Mucosa of gallbladder (tissue), 1 donor: Measurements from ENCODE around the gene MN1. TPM values are rescaled to one million over a fixed set of nuclear protein-coding genes. Genes with fewer than 3 reads are reported as not detected.

Source experiments
- DNase-seq: peaks from one replicate; pipeline ENCODE4 v3.0.0-alpha.2; 2020; ENCODE audit warnings: low spot score
- total RNA-seq: library from RNA; stranded (reverse); gene quantifications from one replicate; pipeline ENCODE4 v1.2.1, GENCODE V29; 2021
- donor health status: DM: no; HTN: no; CAD: no.

MN1 gene
- total RNA-seq, 1 donor from 2014 or later = 17.7 TPM

DNA sequence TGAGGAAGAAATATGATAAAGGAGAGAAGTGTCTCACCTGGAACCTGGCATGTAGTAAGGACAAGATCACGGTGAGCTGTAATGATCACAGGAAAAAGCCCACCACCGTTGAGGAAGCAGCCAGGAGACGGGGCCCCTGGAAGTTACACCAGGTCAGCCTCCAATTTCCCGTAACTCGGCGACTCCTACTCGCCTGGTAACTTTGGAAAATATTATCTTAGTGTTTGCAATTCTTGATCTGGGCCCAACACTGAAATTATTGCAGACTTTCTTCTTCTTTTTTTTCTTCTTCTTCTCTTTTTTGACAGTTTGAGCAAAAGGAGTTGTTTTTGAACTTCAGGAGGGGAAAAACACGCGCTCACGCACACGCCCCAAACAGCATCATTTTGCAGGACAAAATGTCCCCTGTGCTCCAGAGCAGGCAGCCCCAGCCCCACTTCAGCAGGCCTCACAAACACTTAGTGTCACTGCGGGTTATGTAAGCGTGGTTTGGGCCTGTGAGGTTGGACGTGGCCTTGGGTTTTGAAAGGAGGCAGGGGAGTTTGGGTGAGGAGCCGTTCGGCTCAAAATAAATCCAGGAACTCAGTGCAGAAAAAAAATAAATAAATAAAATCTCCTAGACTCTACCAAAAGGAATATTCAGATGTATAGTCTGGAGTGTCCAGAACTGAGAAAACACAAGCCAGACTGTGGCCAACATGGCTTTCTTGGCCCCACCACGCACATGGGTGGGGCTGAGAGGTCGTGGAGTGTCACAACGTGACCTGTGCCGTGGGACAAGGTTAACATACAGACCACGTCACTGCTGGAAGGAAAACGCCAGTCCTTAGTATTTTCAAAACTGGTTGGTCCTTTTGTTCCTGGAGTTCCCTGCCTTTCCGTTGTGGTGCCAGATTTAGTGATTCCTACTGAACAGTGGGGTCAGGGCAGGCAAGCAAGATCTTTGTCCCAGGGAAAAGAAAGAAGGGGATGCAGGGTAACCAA is 26.3 kb upstream of the MN1 start:
- DNase-seq = no peak

DNA sequence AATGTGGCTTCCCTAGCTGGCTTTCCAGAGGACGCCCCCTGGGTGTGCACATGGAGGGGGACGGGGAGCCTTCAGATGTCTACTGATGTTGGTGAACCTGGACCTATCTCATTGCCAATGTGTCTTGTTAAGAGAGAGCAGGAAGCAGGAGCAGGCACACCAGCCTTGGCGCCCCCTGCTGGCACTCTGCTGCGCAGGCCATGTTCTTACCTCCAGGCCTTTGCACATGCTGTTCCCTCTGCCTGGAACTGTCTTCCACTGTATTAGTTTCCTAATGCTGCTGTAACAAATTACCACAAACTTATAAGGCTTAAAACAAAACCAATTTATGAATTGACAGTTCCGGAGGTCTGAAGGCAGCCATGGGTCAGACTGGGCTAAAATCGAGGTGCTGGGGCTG is 23.6 kb upstream of the MN1 start:
- no peak for DNase-seq

DNA sequence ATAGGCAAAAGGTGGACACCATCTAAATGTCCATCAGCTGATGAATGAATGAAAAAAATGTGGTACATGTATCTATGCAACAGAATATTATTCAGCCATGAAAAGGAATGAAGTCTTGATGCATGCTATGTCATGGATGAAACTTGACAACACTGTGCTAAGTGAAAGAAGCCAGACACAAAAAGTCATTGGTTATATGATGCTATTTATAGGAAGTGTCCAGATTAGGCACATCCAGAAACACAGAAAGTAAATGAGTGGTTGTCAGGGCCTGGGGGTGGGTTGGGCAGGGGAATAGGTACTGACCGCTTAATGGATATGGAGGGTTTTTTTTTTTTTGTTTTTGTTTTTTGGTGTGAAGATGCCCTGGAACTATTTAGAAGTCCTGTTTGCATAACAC is 21.7 kb upstream of the MN1 start:
- no peak for DNase-seq

DNA sequence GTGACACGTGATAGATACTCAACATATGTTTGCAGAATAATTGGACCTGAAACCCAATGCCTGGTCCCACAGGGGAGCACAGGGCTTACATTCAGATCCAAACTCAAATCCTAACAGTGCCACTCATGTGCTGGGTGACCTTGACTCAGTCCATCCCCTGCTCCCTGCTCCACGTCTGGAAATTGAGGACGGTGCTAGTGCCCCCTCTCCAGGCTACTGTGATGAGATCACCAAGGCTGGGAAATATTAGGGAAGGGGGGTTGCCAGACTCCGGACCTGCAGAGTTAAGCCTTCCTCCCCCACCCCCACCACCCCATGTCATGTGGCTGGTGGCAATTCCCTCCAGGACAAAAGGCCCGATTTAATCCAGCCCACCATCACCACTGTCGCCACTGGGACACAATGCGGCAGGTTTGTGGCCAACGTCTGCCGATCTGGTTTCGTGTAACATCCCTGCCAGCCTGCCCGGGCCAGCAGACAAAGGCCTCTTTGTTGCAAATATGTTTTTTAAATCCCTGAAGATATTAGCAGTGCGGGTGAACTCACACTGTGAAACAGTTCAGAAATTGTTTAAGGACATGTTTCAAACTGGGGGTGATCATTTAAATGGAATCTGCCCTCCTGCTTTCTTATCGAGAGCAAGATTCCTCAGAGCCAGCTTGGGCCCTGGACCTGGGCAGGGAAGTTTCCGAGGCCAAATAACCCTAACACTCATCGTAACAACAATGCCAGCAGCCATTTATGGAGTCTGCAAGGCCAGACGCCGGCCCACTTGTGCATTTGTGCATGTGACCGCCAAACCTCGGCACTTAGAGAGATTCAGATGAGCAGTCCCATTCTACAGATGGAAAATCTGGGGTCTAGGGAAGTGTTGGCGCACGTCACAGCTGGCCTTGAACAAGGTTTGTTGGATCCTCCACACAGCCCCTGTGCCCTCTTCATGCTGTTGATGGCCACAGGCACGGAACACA is 19.6 kb upstream of the MN1 start:
- no peak for DNase-seq

DNA sequence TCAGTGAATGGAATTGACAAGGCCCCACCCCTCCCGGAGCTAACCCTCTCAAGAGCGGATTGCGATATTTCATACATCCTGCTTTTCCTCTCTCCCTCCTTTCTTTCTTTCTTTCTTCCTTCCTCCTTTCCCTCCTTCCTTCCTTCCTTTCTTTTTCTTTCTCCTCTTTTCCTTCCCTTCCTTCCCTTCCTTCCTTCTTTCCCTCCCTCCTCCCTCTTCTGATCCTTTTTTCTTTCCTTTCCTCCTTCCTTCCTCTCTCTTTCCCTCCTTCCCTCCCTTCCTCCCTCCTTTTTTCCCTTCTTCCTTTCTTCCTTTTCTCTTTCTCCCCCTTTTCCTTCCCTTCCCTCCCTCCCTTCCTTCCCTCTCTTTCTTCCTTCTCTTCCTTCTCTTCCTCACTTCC is 15.0 kb upstream of the MN1 start:
- no peak for DNase-seq

DNA sequence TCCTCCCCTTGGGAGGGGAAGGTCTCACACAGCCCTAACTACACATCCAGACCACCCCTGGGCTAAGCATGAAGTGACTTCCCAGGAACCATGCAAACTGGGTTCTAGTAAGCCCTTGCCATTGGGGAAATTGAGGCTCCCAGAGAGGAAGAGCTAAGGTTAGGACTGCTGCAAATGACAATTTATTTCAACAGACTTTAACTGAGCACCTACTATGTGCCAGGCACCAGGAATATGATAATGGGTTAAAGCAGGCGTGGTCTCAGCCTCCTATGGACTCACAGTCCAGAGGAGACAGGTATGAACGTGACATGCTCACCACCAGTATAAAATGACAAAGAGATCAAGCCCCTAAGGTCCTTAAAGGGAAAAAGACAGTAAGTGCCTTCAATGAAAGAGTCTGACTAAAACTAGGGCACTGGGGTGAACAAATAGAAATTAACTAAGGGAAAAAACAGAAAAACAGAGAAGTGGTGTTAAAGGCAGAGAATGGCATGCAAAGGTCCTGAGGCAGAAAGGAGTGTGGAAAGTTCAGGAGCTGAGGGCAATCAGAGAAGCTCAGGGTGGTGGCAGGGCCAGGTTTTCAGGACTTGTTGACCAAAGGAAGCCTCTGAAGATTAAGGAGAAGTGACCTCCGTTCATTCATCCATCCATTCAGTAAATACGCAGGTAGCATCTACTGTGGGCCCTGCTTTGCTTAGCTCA is 14.4 kb upstream of the MN1 start:
- DNase-seq = no peak

DNA sequence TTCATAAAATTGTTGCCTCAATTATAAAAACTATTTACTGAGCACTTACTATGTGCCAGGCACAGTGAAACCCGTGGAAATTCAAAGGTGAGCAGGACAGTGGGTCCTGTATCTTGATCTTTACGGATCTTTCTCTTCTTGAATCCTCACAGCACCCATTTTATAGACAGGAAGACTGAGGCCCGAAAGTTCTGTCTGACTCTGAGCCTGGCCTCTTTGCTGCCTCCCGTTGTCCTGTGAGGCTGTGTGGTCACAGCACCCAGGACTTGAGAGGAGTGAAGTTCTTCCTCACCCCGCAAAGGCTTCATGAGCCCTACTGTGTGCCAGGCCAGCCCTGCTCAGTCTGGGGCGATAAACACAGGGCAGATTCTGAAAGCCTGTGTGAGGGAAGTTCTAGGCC is 13.4 kb upstream of the MN1 start:
- no peak for DNase-seq

DNA sequence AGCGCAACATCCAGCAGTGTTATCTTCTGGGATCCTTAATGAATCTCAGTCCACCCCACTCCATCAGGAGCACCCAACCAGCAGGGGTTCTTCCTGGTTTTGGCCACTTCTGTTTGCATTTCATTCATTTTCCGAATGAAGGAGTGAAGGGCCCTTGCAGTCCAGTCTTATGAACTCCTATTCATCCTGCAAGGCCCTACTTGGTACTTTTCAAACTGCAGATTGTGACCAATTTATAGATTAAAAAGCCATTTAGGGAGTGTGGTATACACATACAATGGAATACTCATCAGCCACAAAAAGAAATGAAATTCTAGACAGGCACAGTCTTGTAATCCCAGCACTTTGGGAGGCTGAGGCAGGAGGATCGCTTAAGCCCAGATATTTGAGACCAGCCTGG is 10.2 kb upstream of the MN1 start:
- no peak for DNase-seq

DNA sequence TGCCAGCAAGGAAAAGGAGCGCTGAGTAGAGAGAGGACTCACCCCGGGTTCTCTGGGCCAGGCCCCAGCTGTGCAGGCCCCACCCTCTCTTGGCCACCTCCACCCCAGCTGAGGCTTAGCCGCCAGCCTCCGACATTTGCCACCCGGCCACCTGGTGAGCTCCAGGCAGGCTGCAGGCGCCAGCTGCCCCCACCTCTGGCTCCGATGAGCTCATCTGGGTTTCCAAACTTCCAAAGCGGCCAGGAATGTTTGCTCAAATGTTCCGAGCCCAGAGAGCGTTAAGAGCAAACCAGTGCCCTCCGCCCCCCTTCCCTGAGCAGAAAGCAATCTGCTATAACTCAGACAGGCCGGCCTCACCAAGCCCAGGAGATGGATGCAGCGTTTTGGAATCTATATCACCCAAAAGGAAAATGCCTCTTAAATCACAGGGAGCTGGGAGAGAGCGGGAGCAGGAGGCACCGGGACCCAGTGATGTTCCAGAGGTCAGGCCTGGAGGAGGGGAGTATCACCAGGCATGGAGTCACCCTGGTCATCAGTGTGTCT is 9.1 kb upstream of the MN1 start:
- peak; percentile 72 for DNase-seq

DNA sequence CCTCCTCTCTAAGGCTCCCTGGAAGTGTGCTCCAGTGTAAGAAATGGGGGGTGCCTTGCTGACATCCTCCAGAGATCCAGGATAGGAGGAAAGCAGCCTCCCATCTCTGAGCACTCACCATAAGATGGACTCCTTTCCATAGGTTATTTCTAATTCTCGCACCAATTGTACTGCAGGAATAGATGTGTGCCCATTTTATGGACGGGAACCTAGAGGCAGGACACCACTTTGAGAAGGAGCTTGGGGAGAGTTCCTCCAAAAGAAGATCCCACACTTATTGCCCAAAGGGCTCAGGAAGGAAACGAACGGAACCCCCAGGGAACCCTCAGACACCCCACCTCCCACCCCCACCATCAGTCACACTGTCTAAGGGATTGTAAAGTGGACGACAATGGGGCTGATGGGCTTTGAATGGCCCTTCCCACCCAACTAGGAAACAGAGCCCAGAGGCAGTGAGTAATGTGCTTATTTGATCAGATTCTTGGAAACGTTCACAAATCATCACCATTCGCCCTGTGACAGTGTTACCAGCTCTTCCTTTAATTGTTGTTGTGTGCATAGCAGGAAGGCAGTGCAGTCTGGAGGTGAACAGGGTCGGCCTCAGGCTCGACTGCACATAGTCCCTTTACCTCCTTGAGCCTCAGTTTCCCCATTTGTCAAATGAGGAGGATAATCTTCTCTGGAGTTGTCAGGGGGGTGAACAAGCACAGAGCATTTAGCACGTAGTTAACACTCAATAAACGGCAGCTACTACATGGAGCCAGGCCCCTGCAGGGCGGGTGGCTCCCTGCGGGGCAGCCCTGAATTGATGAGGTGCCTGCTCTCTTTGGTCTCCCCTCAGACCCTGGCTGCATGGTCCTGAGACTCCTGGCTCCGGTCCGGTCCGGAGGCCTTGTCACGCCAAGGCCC is 8.4 kb upstream of the MN1 start:
- no peak for DNase-seq

DNA sequence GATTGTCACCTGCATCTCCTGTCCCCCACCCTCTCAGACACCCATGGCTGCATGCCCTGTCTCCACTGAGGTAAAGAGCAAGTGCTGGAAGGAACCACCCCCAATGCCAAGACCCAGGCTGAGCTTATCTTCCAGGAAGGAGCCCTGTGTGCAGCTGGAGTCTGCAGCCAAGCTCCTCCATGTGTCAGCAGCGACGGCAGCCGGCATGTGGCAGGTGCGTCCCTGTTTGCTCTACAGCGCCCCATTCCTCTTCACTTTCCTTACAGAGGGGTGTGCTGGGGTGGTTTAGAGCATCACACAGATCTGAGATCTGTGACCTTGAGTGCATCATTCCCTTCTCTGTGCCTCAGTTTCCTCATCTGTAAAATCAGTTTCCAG is 7.7 kb upstream of the MN1 start:
- DNase-seq = no peak

DNA sequence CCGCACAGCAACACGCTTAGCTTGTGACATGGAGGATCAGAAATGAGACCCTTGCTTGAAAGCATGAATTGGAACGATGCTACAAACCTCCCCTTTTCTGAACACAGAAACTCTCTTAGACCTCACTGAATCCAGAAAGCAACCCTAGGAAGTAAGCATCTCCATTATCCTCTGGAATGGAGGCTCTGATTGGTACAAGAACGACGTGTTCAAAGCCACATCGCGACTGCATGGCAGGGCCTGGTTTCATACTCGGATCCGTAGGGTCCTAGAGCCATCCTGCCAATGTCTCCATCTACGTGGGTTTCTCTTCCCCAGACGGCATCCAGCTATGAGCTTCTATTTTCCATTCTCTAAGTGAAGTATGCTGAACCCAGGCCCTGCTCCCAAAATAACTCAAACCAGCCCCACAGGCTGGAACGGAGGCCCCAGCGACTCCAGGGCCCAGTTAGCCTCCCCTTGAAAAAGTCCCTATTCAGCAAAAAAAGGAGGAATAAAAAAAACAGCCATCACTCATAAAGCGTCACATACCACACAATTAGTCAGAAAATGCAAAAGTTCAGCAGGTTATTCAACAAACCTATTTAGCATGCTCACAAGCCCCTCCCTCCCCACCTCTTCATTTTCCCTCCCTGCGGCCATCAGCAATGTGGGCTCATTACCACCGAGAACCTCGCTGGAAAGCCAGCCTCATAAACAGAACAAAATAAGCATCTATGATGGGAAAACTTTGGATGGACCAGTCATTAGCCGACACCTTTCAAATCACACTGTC is 7.1 kb upstream of the MN1 start:
- DNase-seq = no peak

DNA sequence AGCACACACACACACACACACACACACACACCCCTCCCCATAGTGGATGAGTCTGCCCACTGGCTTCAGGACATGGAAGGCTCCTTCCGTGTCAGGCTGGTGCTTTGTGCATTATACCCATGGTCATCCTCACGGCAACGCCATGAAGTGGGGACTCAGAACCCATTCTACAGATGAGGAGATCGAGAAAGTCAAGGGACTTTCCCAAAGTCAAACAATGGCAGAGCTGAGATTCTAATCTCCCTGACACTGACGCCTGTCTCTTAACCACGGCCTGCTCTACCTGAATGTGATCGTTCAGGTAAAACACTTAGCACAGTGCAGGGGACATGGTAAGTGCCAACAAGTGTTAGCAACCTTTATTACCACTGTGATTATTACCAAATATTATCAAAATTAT is 4.3 kb upstream of the MN1 start:
- DNase-seq = no peak

DNA sequence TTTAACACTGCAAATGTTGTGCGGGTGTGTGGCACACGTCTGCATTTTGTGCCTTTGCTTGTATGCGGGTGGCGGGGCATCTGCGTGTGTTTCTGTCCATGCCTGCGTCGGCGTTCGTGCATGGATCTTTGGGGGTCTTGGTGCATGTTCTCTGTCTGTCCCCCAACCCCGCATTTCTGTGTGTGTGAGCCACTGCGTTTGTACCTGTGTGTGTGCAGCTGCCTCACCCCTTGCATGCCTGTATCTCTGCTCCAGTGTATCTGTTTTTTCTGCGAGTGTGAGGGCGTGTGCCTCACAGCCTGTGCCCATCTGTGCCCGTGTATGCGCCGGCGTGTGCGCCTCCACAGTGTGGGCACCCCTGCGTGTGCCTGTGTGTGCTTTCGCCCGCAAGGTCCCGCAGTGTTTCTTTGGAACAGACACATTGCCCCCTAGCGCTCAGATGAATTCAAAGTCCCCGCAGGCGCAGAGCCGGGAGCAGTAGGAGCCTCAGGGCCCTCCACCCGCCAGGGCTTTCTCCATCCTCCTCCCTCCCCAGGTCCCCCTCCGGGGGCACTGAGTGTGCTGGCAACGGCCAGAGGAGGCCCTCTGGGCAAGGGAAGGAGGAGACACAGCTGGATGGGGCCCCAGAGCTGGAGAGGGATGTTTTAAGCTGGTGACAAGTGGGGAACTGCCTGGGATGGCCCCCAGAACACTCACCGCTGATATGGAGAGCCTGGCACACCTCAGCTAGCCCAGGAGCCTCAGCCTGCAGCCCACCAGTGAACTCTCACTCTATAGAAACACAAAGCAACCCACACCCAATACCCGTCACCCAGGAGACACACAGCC is 3.1 kb upstream of the MN1 start:
- DNase-seq = peak; percentile 77

DNA sequence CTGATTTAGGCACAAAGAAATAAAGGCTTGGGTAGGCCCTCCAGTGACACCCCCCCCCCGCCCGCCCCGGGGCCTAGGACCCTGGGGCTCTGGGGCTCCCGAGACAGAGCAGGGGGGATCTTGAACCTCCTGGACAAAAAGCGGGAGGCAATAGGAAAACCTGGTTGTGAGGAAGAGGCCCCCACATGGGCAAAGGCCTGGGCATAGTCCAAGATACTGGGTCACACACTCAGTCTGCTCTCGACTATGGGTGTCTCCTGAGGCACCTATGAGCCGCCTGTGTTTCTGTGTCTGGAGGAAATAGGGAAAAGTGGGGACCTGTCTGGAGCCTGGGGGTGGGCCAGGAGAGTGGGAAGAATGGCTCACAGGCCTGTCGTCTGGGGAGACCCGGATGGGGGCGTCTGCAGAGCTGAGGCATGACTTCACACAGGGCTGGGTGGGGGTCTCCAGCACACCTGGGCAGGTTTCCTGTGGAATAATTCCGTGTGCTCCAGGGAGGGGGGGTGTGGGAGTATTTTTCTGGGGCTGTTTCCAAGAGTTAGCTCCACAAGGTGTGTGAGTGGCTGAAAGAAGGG is 2.4 kb upstream of the MN1 start:
- no peak for DNase-seq

DNA sequence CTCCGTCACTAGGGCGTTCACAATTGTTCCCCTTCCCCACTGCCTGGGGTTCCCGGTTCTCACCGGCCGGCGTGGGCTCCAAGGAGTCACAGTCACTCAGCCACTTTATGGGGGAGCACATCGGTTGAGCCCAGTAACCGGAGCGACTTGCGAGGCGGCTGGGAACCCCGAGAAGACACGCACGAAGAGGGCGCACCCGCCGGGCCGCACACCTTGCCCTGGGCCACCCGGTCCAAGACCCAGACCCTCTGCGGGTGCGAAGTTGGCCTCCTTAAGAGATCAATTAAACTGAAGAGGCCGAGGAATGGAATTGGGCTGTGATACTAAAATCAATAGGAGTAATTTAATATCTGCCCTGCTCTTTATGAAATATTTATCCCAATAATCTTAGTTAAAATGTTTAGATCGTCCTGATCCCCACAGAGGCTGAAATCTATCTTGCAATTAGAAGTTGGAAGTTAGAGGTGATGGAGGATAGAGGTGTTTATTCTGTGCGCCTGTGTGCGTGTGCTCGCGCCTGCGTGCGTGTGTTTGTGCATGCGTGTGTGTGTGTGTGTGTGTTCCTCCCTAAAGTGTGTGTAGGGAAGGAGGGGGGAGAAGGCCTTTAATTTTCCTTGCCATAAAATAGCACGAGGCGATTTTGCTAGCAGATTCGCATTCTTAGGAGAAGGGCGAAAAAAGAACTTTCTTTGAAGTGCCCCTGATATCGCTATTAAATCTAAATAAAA is 954 bp upstream of the MN1 start:
- DNase-seq = no peak

DNA sequence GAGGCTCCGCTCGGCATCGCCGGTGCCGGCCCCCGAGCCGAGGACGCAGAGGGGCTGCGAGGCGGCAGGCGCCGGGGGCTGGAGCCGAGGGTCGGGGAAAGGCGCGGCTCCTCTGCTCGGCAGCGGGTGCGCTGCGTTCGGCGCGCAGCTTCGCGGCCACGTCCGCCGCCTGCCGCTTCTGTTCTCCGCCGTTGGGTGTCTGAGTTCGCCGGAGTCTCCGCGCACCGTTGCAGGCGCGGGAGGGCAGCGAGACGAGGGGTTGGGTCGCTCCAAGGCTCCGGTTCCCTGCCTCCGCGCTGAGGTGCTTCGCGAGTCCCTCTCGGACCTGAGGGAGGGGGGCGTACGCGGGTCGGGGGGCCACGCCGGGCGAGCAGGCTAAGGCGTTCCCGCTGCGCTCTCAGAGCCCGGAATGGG is 347 bp downstream of the MN1 start:
- DNase-seq = no peak
